HG03457 (cell line): ENCODE measurements around the gene DDX4.

Experiments
- ATAC-seq: cut with Tn5 transposase; IDR thresholded peaks from one replicate; pipeline ENCODE4 v1.9.1; 2021; ENCODE audit warnings: moderate number of reproducible peaks; ENCODE audit not compliant: unreplicated experiment

Gene DDX4

GRCh38 chr5:55820488-55820887, 82.6 kb downstream of the DDX4 start:
- ATAC-seq: no peak

GRCh38 chr5:55821731-55822512, 84.1 kb downstream of the DDX4 start:
- ATAC-seq: no peak

- ATAC-seq: no peak
These were observed 85.4 kb downstream of the DDX4 start for GRCh38 chr5:55823151-55823796.

GRCh38 chr5:55829956-55830355, 92.1 kb downstream of the DDX4 start:
- no peak for ATAC-seq

- no peak for ATAC-seq
These were observed 94.6 kb downstream of the DDX4 start for GRCh38 chr5:55832446-55832845.

- no peak for ATAC-seq
These were observed 98.3 kb downstream of the DDX4 start for GRCh38 chr5:55836191-55836590.

- no peak for ATAC-seq
These were observed 104.1 kb downstream of the DDX4 start for GRCh38 chr5:55841976-55842375.

- no peak for ATAC-seq
These were observed 110.0 kb downstream of the DDX4 start for GRCh38 chr5:55847837-55848236.

- ATAC-seq: no peak
These were observed 110.9 kb downstream of the DDX4 start for GRCh38 chr5:55848783-55849182.

GRCh38 chr5:55850839-55851674, 113.2 kb downstream of the DDX4 start, which contains the start of gene IL31RA:
IL31RA (plus strand) TSS chr5:55851357; CDS start chr5:55851571, 214 bp downstream.
- no peak for ATAC-seq

- no peak for ATAC-seq
These were observed 113.8 kb downstream of the DDX4 start for GRCh38 chr5:55851675-55851979.

- no peak for ATAC-seq
These were observed 114.6 kb downstream of the DDX4 start for GRCh38 chr5:55852503-55852902.

GRCh38 chr5:55853041-55853670, 115.3 kb downstream of the DDX4 start:
- no peak for ATAC-seq

GRCh38 chr5:55853818-55854217, 116.0 kb downstream of the DDX4 start:
- no peak for ATAC-seq

- no peak for ATAC-seq
These were observed 117.6 kb downstream of the DDX4 start for GRCh38 chr5:55855509-55855908.

- ATAC-seq: no peak
These were observed 118.8 kb downstream of the DDX4 start for GRCh38 chr5:55856516-55857246.

- ATAC-seq: no peak
These were observed 119.4 kb downstream of the DDX4 start for GRCh38 chr5:55857247-55857640.

GRCh38 chr5:55858104-55858503, 120.2 kb downstream of the DDX4 start:
- no peak for ATAC-seq

- ATAC-seq: no peak
These were observed 122.4 kb downstream of the DDX4 start for GRCh38 chr5:55860288-55860687.

GRCh38 chr5:55860709-55861108, 122.8 kb downstream of the DDX4 start:
- no peak for ATAC-seq
